Putamen (tissue), 1 donor: ENCODE results near the gene RFX7.
A peak's percentile ranks its signal among the peaks of the same experiment; 100 is the strongest.
"Not testable (repeated sequence)": the region's sequence is repeated elsewhere in the genome, so short reads cannot be mapped to it uniquely, and the experiment has no call there.

Experiments
- DNase-seq: peaks from one replicate; pipeline ENCODE4 v3.0.0-alpha.2; 2016; ENCODE audit warnings: low spot score

RFX7 gene

GRCh38 chr15:56243163-56244037, at the start of gene RFX7:
TSS of gene RFX7 (minus strand) at chr15:56243879. CDS start at chr15:56243285, 594 bp downstream.
- peak; percentile 79 for DNase-seq

GRCh38 chr15:56292546-56293316, 49.1 kb upstream of the RFX7 start:
- DNase-seq, result no peak

GRCh38 chr15:56291741-56292140, 48.1 kb upstream of the RFX7 start:
- DNase-seq, result no peak

GRCh38 chr15:56286213-56286612, 42.5 kb upstream of the RFX7 start:
- DNase-seq, result no peak

GRCh38 chr15:56281145-56281544, 37.5 kb upstream of the RFX7 start:
- no peak for DNase-seq

GRCh38 chr15:56273724-56274123, 30.0 kb upstream of the RFX7 start:
- no peak for DNase-seq

- no peak for DNase-seq
Measured at GRCh38 chr15:56272454-56272853, 28.8 kb upstream of the RFX7 start.

- DNase-seq, result not testable (repeated sequence)
Measured at GRCh38 chr15:56266465-56266864, 22.8 kb upstream of the RFX7 start.

- no peak for DNase-seq
Measured at GRCh38 chr15:56261854-56262509, 18.3 kb upstream of the RFX7 start.

GRCh38 chr15:56257306-56257705, 13.6 kb upstream of the RFX7 start:
- not testable (repeated sequence) for DNase-seq

- DNase-seq, result no peak
Measured at GRCh38 chr15:56254265-56254664, 10.6 kb upstream of the RFX7 start.

- DNase-seq, result no peak
Measured at GRCh38 chr15:56252386-56252785, 8.7 kb upstream of the RFX7 start.

- no peak for DNase-seq
Measured at GRCh38 chr15:56251315-56252095, 7.8 kb upstream of the RFX7 start.

GRCh38 chr15:56250626-56251025, 6.9 kb upstream of the RFX7 start:
- DNase-seq, result no peak

GRCh38 chr15:56249092-56249491, 5.4 kb upstream of the RFX7 start:
- no peak for DNase-seq

- no peak for DNase-seq
Measured at GRCh38 chr15:56248311-56248992, 4.8 kb upstream of the RFX7 start.

- no peak for DNase-seq
Measured at GRCh38 chr15:56247266-56247665, 3.6 kb upstream of the RFX7 start.

- DNase-seq, result peak; percentile 88
Measured at GRCh38 chr15:56245871-56246814, 2.5 kb upstream of the RFX7 start.

- DNase-seq, result no peak
Measured at GRCh38 chr15:56244811-56245576, 1.3 kb upstream of the RFX7 start.
